IPS-NIHi7 (cell line): ENCODE measurements around the gene REPS2.
A peak's percentile ranks its signal among the peaks of the same experiment; 100 is the strongest.

Experiments used
- DNase-seq: peaks from one replicate; pipeline ENCODE4 v3.0.0; 2012; ENCODE audit warnings: mixed read lengths; ENCODE audit errors: extremely low spot score

Gene REPS2

GRCh38 chrX:17081968-17082367 is 135.5 kb downstream of the REPS2 start:
- DNase-seq, result no peak

DNA sequence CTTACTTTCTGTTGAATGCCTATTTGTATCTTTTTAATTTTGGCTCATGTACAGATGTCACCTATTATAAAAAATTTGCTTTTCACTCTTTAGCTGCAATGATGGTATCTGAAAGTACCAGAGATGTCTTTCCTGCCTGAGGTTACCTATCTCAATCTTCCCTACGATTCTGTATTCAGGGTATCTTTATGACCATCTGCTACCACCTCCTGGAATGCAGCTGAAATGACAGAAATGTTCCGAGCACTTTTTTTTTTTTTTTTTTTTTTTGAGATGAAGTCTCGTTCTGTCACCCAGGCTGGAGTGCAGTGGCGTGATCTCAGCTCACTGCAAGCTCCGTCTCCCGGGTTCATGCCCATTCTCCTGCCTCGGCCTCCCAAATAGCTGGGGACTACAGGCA is 136.4 kb downstream of the REPS2 start:
- DNase-seq, result peak; percentile 51

DNA sequence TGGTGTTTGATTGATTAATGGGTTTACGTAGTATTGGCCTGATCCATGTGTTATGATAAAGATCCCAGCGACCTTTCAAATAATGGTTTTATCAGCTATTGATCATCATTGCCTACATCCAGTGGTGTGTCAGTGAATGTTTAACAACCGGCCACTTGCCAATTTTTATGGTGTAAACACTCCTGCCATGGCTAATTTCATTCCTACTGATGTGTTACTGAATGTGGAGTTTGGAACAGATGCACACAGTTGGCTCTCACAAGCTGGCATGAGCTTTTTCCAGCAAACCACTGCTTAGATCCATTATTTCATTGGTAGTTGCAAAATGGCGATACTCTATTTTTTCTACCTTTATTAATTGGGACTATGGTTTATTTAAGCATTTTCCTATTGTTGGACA is 139.9 kb downstream of the REPS2 start:
- no peak for DNase-seq

GRCh38 chrX:17095161-17095560 is 148.7 kb downstream of the REPS2 start:
- DNase-seq, result no peak

- DNase-seq, result no peak
Measured at GRCh38 chrX:17098516-17099247, 152.2 kb downstream of the REPS2 start.

DNA sequence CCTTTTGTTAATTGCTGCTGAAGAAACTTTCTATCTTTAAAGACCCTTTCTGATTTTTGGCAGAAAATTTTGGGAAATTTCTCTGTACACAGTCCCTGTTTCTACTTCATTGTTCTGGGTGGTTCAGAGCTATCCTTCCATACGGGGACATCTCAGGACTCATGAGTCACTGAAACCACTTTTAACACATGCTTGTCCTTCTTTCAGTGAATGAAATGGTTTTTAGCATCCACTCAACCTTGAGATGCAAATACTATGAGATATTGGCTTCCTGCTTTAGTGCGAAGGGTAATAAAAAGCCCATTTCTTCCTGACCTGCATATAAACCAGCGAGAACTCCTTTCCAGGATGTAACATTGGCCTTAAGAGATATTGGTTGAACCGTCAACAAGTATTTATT is 158.0 kb downstream of the REPS2 start:
- no peak for DNase-seq

GRCh38 chrX:17120816-17121215 is 174.4 kb downstream of the REPS2 start:
- no peak for DNase-seq

DNA sequence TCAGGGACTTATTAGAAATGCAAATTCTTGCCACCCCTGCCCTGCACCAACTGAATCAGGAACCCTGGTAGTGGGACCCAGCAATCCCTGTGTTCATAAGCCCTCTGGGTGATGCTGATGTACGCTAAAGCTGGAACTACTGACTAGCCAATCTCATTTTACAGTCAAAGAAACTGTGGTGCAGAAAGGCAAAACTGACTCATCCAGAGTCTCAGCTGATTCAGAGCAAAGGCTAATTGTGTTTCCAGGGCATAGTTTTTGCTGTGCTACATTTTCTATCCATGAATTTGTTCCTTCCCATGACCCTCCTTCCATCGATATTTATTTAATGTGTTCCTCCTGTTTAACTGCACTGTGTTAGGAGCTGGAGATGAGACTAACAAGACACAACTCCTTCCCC is 207.5 kb downstream of the REPS2 start:
- DNase-seq, result no peak

- DNase-seq, result peak; percentile 42
Measured at GRCh38 chrX:17160975-17161374, 214.5 kb downstream of the REPS2 start.

DNA sequence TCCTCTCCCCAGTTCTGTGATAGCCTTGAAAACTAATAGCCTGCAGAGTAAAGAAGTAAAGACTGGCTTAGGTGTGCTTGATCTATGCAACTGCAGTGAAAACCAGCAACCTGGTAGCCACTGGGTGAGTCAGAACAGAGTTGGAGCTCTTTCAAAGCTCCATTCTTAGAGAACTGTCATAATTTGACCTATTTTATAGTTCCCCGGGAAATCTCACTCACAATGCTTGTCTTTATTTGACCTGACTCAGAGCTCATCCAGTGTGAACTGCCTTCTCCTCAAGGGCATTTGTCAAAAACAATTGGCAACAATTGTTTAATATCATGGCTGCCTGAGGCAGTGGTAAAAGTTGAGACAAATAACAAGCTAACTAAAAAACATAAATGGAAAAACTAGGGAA is 215.5 kb downstream of the REPS2 start:
- DNase-seq, result no peak

DNA sequence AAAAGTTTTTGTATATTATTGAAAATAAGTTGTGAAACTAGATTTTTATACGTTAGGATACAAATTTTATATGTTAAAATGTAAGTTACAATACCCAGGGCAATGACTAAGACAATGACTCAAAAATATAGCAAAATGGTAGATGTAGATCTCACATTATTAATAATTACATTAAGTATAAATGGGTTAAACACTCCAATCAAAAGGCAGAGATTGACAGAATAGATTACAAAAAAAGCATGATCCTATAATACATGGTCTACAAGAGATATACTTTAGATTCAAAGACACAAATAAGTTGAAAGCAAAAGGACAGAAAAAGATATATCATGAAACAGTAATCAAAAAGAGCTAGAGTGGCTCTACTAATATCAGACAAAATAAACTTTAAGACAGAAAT is 217.6 kb downstream of the REPS2 start:
- DNase-seq, result no peak

DNA sequence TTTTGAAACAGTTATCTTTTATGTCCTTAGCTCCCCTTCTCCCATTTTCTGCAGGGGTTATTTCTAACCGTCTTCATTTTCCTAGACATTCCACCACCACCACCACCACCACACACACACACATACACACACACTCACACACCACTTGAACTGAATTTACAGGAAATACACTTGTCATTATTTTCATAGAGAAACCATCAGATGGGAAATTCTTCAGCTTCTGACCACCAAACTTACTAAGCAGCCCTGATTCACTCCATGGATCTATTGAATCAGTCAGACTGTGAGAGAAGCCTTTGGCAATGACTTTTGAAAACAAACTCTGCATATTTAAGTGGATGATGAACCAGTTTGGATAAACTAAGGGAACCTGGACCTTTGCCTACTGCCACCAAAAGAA is 218.5 kb downstream of the REPS2 start:
- no peak for DNase-seq

DNA sequence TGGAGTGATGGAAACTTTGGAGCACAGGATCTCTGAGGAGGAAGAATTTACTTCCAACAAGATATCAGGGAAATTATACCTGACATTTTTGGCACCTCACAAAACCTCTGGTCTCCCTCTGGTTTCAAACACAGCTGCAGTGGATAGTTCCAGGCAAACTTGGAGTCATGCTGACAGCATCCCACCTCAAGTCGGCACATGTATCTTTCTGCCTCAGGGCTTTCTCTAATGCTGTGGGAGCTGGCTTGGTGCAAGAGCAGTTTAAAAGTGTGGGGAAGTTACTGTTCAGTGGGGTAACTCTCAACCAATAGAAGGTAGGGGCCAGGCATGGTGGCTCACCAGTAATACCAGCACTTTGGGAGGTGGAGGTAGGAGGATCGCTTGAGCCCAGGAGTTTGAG is 221.5 kb downstream of the REPS2 start:
- no peak for DNase-seq

DNA sequence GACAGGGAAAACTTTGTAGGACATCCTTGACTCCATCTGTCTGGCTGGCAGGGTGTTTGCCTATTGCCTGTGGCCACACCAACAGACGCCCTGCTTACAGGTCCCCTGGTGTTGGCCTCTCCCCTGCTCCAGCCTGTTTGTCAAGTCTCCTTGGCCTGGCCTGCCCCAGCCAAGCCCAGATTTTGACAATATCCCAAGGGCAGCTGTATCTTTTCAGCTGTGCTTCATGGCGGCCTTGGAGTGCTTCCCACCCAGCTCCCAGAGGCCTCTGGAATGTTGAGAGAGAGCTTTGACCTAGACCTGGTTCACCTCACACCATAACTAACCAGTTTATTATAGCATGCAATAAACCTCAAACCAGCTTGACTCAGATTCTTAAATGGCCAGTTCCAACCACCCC is 224.5 kb downstream of the REPS2 start:
- no peak for DNase-seq

GRCh38 chrX:17174671-17175070 is 228.2 kb downstream of the REPS2 start:
- no peak for DNase-seq

- DNase-seq, result no peak
Measured at GRCh38 chrX:17182317-17182716, 235.9 kb downstream of the REPS2 start.

DNA sequence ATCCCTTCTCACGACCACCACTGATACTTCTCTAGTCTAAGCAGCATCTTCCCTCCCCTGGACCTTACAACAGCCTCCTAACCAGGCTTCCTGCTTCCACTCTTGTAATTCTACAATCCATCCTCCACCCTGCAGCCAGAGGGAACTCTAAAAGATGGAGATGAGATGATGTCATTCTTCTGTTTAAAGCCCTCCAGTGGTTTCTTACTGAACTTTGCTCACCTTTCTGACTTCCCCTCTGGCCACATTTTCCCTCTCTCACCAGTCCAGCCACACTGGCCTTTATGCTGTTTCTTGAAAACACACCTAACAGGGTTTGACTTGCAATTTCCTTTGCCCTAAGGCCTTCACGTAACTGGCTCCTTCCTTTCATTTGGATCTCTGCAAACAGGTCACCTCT is 237.1 kb downstream of the REPS2 start:
- DNase-seq, result peak; percentile 51

DNA sequence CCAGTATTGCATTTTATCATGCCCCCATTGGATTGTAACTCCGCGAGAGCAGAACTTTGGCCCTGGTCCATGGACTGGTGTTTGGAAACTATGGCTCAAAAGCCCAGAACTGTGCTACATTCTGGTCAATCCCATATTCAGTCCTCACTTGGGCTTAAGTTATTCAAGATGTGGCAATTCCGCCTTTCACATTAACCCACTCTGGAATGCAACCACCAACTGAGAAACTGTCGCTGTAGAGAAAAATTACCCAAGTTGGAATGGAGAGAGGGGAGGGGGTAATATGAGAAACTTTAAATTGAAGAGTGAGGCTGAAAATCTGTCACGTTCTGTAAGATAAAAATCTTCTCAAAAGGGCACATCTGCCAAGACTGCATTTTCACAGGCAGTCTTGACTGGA is 239.0 kb downstream of the REPS2 start:
- no peak for DNase-seq

DNA sequence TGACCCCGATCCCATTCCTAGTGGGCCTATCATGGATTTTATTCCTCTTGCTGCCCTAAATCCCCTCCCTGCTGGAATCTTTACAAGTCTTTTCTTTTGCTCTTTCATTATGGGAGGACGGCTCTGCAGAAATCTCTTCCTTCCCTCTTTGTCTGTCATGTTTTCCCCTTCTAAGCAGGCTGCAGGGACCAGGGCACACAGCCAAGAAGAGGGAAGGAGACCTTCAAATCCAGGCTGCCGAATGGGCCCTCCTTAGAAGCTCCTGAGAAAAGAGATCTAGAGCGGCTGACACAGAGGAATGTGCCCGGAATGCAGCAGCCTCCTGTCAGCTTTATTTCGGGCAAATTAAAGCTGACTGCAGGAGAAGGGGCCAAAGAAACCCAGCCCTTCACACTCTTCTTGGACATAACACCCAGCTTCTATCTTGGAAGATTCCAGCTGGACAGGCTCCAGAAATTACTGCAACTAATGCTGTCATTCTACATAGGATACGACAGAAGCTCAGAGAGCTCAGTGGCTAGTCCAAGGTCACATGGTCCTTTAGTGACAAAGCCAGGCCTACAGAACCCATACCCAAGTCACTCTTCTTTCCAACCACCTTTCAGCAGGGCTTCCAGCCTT is 240.8 kb downstream of the REPS2 start:
- peak; percentile 27 for DNase-seq

DNA sequence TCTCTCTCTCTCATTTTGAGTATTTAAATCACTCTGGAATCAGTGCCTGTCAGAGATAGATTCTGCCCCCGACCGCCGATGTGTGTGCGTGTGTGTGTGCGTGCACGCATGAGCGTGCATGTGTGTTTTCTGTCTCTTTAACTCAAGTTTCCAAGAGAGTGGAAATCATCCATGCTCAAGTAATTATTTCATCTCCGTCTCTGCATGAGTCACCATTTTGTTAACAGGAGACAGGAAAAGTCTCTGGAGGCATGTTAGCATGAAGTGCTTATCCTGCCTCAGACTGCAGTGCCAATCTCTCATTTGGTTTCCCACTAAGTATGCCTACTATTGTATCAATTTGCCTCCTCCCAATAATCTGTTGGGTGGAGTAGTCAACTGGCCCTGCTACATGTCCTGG is 245.6 kb downstream of the REPS2 start:
- DNase-seq, result no peak
